Caco-2 (cell line): ENCODE data around the gene TMEM203. TPM values are rescaled to one million over a fixed set of nuclear protein-coding genes. Genes with fewer than 3 reads are reported as not detected.
"Not testable (repeated sequence)": the region's sequence is repeated elsewhere in the genome, so short reads cannot be mapped to it uniquely, and the experiment has no call there.

ENCODE experiments used
- BruUV-seq: library from RNA; stranded (reverse); fragments of 400-500 nt; replicated peaks from 2 replicates; lab custom pipeline; 2021; lab: Mats Ljungman, UMichigan
- CTCF ChIA-PET: fragments of 300-600 bp; sonication (Branson Sonifier 250); formaldehyde crosslinking; loops from one replicate; lab custom pipeline; 2022; ENCODE audit warnings: antibody characterized with exemption; lab: Charles Lee
- POLR2A ChIA-PET: fragments of 300-600 bp; sonication (Branson Sonifier 250); formaldehyde crosslinking; loops from one replicate; lab custom pipeline; 2022; ENCODE audit warnings: antibody characterized with exemption; lab: Charles Lee
- DNase-seq, 2 experiments: peaks; one replicate each; pipeline versions ENCODE4 v3.0.0 to v3.0.0-alpha.2; 2020 to 2022
- H3K27me3 ChIP-seq: replicated peaks from 2 replicates; pipeline ENCODE4 v1.6.0; 2011; ENCODE audit warnings: low read length; ENCODE audit not compliant: control insufficient read depth, insufficient read depth
- H3K36me3 ChIP-seq: 2 replicates; pipeline ENCODE4 v1.5.1; 2011; ENCODE audit warnings: low read length; ENCODE audit not compliant: control insufficient read depth, insufficient read depth
- H3K4me1 ChIP-seq: fragments of 250-450 bp; sonication (Bioruptor Pico); 2 replicates; pipeline ENCODE4 v1.5.1; 2020; ENCODE audit warnings: mild to moderate bottlenecking
- H3K4me3 ChIP-seq: 2 replicates; pipeline ENCODE4 v1.5.1; 2011; ENCODE audit warnings: low read depth, mild to moderate bottlenecking, control low read depth, low read length
- H3K9me3 ChIP-seq: fragments of 250-450 bp; sonication (Bioruptor Pico); 2 replicates; pipeline ENCODE4 v1.5.1; 2020; ENCODE audit warnings: mild to moderate bottlenecking, moderate library complexity
- H3K27ac Mint-ChIP-seq: one replicate; pipeline ENCODE4 v1.8.0; 2022; ENCODE audit warnings: mixed read lengths; ENCODE audit not compliant: unreplicated experiment
- H3K27me3 Mint-ChIP-seq: one replicate; pipeline ENCODE4 v1.8.0; 2022; ENCODE audit warnings: mixed read lengths; ENCODE audit not compliant: insufficient read depth, unreplicated experiment
- H3K36me3 Mint-ChIP-seq: one replicate; pipeline ENCODE4 v1.8.0; 2022; ENCODE audit warnings: mild to moderate bottlenecking, mixed read lengths; ENCODE audit not compliant: insufficient read depth, unreplicated experiment
- H3K4me1 Mint-ChIP-seq: one replicate; pipeline ENCODE4 v1.8.0; 2022; ENCODE audit warnings: low read depth, mixed read lengths; ENCODE audit not compliant: unreplicated experiment
- H3K4me3 Mint-ChIP-seq: one replicate; pipeline ENCODE4 v1.8.0; 2022; ENCODE audit warnings: mild to moderate bottlenecking, moderate library complexity, mixed read lengths; ENCODE audit not compliant: unreplicated experiment
- H3K9me3 Mint-ChIP-seq: one replicate; pipeline ENCODE4 v1.8.0; 2022; ENCODE audit warnings: mixed read lengths; ENCODE audit not compliant: unreplicated experiment
- intact Hi-C: fragments of 100-400 bp; cut with micrococcal nuclease; formaldehyde crosslinking; loops from one replicate; pipeline ENCODE4 v1.10.0; 2022; ENCODE audit not compliant: unreplicated experiment
- total RNA-seq: library from RNA; stranded (reverse); gene quantifications from 2 replicates; pipeline ENCODE4 v1.2.3, GENCODE V29; 2022
- TF ChIP-seq, protein P1 (sequence below), 2 experiments: fragments of 200-600 bp in 1 of 2; IDR thresholded peaks; 1 replicate in 1 of 2; 2 replicates in 1 of 2; pipeline versions ENCODE4 v1.5.1 to v1.8.0; 2011 to 2022; ENCODE audit warnings: antibody characterized with exemption in 1 of 2, control low read depth in 1 of 2, inconsistent platforms in 1 of 2, low read depth in 1 of 2, low read length in 1 of 2, mild to moderate bottlenecking in 1 of 2, moderate library complexity in 1 of 2; ENCODE audit not compliant: insufficient read depth in 1 of 2, severe bottlenecking in 1 of 2, unreplicated experiment in 1 of 2

Gene TMEM203
- total RNA-seq, 1 experiment from 2014 or later = 38.4 TPM

DNA sequence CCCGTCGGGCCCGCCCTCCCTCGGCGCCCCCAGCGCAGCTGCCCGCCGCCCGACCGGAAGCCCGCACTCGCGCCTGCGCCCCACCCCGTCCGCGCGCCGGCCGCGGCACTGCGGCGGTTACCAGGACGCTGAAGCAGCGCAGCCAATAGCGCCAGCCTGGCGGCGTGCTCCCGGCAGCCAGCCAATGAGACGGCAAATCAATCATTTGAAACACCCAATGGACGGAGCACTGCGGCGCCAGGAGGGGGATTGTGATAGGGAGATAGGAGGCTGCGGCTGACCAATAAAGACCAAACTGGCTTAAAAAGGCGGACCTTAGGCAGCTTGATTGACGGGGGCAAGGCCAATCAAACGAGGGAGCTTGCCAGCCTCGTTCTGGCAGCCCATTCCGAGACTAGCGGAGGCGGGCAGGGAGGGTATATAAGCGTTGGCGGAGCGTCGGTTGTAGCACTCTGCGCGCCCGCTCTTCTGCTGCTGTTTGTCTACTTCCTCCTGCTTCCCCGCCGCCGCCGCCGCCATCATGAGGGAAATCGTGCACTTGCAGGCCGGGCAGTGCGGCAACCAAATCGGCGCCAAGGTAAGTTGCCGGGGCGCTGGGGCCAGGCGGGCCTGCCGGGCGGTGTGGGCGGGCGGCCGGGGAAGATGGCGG is 35.5 kb upstream of the TMEM203 start, which contains the start of gene TUBB4B:
TUBB4B (plus strand) TSS at position 447 of the 649 bp plus-strand sequence; CDS start at position 521, 74 bp downstream.
- Mint-ChIP-seq H3K4me1 (peaks cover 7% of the 10 kb centered on the region), H3K27ac (peak within 1 kb of the TSS; percentile 95), H3K4me3 (peak within 1 kb of the TSS; percentile 80), H3K27me3 (peaks cover 3% of the 10 kb centered on the region), H3K9me3 (no peaks in the 10 kb centered on the region), H3K36me3 (peaks cover 62% of the 10 kb centered on the region)
- no peaks in the 10 kb centered on the region for H3K9me3 ChIP-seq
- H3K4me3 ChIP-seq = peak within 1 kb of the TSS; percentile 80
- intact Hi-C loops = loop anchor here (1.0 to 10.0 kb wide), 4 partner anchors 14 to 446 kb away; partner anchors contain the start of genes CCDC183, NELFB, RNF208 and TMEM141
- no TSS peak for BruUV-seq
- POLR2A ChIA-PET = interaction anchor here (0.5 to 2.4 kb wide), 31 partner anchors 9 to 1334 kb away, joined by 3 to 39 read pairs (median 4); partner anchors contain the start of genes CAMSAP1, ENTPD8, MAN1B1 and MRPL41
- H3K27me3 ChIP-seq = no peaks in the 10 kb centered on the region
- H3K4me1 ChIP-seq = peaks cover 28% of the 10 kb centered on the region
- peaks cover 2% of the 10 kb centered on the region; the same call in 1 of the 2 replicates for H3K36me3 ChIP-seq
- CTCF ChIA-PET = interaction anchor here (0.6 to 2.7 kb wide), 12 partner anchors 13 to 293 kb away, joined by 3 to 13 read pairs (median 4); partner anchors contain the start of genes NRARP, SAPCD2 and TPRN
- peak; percentile 98 to 100 for DNase-seq
- TF ChIP-seq, protein P1, sequence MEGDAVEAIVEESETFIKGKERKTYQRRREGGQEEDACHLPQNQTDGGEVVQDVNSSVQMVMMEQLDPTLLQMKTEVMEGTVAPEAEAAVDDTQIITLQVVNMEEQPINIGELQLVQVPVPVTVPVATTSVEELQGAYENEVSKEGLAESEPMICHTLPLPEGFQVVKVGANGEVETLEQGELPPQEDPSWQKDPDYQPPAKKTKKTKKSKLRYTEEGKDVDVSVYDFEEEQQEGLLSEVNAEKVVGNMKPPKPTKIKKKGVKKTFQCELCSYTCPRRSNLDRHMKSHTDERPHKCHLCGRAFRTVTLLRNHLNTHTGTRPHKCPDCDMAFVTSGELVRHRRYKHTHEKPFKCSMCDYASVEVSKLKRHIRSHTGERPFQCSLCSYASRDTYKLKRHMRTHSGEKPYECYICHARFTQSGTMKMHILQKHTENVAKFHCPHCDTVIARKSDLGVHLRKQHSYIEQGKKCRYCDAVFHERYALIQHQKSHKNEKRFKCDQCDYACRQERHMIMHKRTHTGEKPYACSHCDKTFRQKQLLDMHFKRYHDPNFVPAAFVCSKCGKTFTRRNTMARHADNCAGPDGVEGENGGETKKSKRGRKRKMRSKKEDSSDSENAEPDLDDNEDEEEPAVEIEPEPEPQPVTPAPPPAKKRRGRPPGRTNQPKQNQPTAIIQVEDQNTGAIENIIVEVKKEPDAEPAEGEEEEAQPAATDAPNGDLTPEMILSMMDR (IDR thresholded peaks at IDR 0.05; ENCODE audit: insufficient read depth in 1 of 2, low read depth in 1 of 2, low read length in 1 of 2, severe bottlenecking in 1 of 2, unreplicated experiment in 1 of 2) = no peak

DNA sequence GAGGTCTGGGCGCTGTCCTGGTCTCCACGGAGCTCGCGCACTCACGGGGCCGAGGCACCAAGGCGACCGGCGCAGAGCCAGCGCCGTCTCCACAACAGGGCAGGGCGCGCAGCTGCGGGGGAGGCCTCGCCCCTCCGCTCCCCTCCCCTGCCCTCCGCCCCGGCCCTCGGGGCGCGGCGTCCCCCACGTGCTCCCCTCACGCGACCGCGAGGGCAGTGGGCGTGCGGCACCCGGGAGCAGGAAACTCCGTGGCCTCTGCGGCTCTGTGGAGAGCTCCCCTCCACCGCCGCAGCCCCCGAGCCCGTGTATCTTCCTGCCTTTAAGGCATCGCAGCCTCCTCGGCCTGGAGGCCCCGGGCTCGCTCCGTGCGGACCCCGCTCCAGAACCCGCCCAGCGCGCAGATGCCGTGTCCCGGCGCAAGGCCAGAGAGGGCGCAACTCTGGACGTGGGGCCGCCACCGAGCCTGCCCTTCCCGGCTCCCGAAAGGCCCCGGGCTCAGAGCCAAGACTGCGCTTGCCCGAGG is 34.9 kb upstream of the TMEM203 start:
- Mint-ChIP-seq H3K4me3 (peak overlapping the region; percentile 80), H3K36me3 (peaks cover 58% of the 10 kb centered on the region), H3K4me1 (peaks cover 7% of the 10 kb centered on the region), H3K9me3 (no peaks in the 10 kb centered on the region), H3K27me3 (peaks cover 3% of the 10 kb centered on the region), H3K27ac (peak overlapping the region; percentile 95)
- TF ChIP-seq, protein P1 (IDR thresholded peaks at IDR 0.05; ENCODE audit: insufficient read depth in 1 of 2, low read depth in 1 of 2, low read length in 1 of 2, severe bottlenecking in 1 of 2, unreplicated experiment in 1 of 2) = peak in 1 of 2 experiments; percentile 43
- no peak for DNase-seq
- Histone ChIP-seq H3K4me3 (peak overlapping the region; percentile 80), H3K36me3 (peaks cover 2% of the 10 kb centered on the region; the same call in 1 of the 2 replicates), H3K4me1 (peaks cover 31% of the 10 kb centered on the region), H3K27me3 (no peaks in the 10 kb centered on the region), H3K9me3 (no peaks in the 10 kb centered on the region)
- intact Hi-C loops = loop anchor here (2.0 to 10.0 kb wide), 3 partner anchors 18 to 446 kb away; partner anchors contain the start of genes CCDC183, RNF208 and TMEM141
- CTCF ChIA-PET = interaction anchor here (0.8 to 2.7 kb wide), 11 partner anchors 11 to 293 kb away, joined by 3 to 13 read pairs (median 4); partner anchors contain the start of gene NRARP
- TSS peak; percentile 61 for BruUV-seq
- POLR2A ChIA-PET = interaction anchor here (0.5 to 2.4 kb wide), 31 partner anchors 9 to 1333 kb away, joined by 3 to 39 read pairs (median 4); partner anchors contain the start of genes CAMSAP1, ENTPD8, MAN1B1 and MRPL41

DNA sequence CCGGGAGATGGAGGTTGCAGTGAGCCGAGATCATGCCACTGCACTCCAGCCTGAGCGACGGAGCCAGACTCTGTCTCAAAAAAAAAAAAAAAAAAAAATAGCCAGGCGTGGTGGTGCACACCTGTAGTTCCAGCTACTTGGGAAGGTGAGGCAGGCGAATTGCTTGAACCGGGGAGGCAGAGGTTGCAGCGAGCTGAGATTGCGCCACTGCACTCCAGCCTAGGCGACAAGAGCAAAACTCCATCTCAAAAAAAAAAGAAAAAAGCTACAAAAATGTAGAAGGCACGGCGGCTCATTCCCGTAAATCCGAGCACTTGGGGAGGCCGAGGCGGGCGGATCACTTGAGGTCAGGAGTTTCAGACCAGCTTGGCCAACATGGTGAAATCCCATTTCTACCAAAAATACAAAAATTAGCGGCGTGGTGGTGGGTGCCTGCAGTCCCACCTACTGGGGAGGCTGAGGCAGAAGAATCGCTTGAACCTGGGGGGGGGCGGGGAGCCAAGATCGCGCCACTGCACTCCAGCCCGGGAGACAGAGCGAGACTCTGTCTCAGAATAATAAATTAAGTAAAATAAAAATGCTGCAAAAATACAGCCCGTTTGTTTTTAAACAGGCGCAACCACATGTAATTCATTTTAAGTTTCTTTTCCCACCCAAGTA is 34.2 kb upstream of the TMEM203 start:
- CTCF ChIA-PET = interaction anchor here (0.7 to 1.6 kb wide), 8 partner anchors 10 to 292 kb away, joined by 3 to 6 read pairs (median 3); no protein-coding TSS in a partner anchor
- POLR2A ChIA-PET = interaction anchor here (0.6 to 2.4 kb wide), 9 partner anchors 15 to 169 kb away, joined by 3 to 39 read pairs (median 9); partner anchors contain the start of genes NELFB, RNF208 and SAPCD2
- Histone ChIP-seq H3K4me1 (peaks cover 32% of the 10 kb centered on the region), H3K4me3 (peak overlapping the region; percentile 80)
- not testable (repeated sequence) for H3K27me3 ChIP-seq, H3K9me3 Mint-ChIP-seq, DNase-seq, H3K9me3 ChIP-seq, BruUV-seq, H3K27me3 Mint-ChIP-seq, H3K36me3 ChIP-seq
- Mint-ChIP-seq H3K36me3 (peaks cover 56% of the 10 kb centered on the region), H3K27ac (peak overlapping the region; percentile 74), H3K4me3 (peak overlapping the region; percentile 80), H3K4me1 (peaks cover 12% of the 10 kb centered on the region)
- intact Hi-C loops = loop anchor here (2.0 to 10.0 kb wide), 4 partner anchors 17 to 445 kb away; partner anchors contain the start of genes CCDC183, RNF208, TMEM141 and TPRN
